Measurements from ENCODE around the gene CD70.
"Not testable (repeated sequence)": the region's sequence is repeated elsewhere in the genome, so short reads cannot be mapped to it uniquely, and the experiment has no call there.

DNA sequence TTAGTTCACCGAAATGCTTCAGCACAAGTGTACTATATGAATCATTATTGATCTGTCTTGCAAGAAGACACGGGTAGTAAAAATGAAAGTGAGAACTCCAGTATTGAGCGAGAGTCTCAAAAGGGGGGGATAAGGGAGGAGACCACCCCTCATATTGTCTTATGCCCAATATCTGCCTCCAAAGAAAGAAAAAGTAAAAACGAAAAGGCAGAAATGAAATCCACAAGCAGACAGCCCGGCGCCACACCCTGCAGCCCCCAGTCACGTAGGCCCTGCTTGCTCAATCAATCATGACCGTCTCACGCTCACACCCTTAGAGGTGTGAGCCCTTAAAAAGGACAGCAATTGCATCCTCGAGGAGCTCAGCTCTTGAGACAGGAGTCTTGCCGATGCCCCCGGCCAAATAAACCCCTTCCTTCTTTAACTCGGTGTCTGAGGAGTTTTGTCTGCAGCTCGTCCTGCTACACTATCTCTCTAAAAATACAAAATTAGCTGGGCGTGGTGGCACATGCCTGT, 10.6 kb upstream of the CD70 start:
- TF ChIP-seq CTCF (IDR thresholded peaks at IDR 0.05; ENCODE audit: low read length); EZH2 (optimal IDR thresholded peaks at IDR 0.05; ENCODE audit: low read depth, low read length); EZH2phosphoT487 (IDR thresholded peaks at IDR 0.05; ENCODE audit: low read length): not testable (repeated sequence)

All from MM.1S (cell line).